Stimulated activated naive B cell treated with anti-CD40 and anti-IgM and Interleukin-4, amounts not matched to agents 10 μg/mL and 1 μg/mL and 100 μg/mL, for 72 hours (primary cell): ENCODE data around the gene GCLM.
A peak's percentile ranks its signal among the peaks of the same experiment; 100 is the strongest.

Source experiments
- ATAC-seq, 2 donors: fragments of 150-1000 bp; cut with Tn5 transposase; replicated peaks; 2 replicates each; pipeline ENCODE4 v1.10.0; 2021; ENCODE audit warnings: moderate library complexity in 1 of 2
- DNase-seq: peaks from one replicate; pipeline ENCODE4 v3.0.0; 2021
- H3K27ac Mint-ChIP-seq: one replicate; pipeline ENCODE4 v1.8.0; 2022; ENCODE audit warnings: mild to moderate bottlenecking, mixed read lengths
- H3K27me3 Mint-ChIP-seq, 2 donors: one replicate each; pipeline ENCODE4 v1.8.0; 2022; ENCODE audit warnings: mixed read lengths in 2 of 2
- H3K36me3 Mint-ChIP-seq, 2 donors: one replicate each; pipeline ENCODE4 v1.8.0; 2022; ENCODE audit warnings: mixed read lengths in 2 of 2, mild to moderate bottlenecking in 1 of 2
- H3K4me1 Mint-ChIP-seq, 2 donors: one replicate each; pipeline ENCODE4 v1.8.0; 2022; ENCODE audit warnings: mixed read lengths in 2 of 2, mild to moderate bottlenecking in 1 of 2
- H3K4me3 Mint-ChIP-seq, 2 donors: one replicate each; pipeline ENCODE4 v1.8.0; 2022; ENCODE audit warnings: mild to moderate bottlenecking in 2 of 2, mixed read lengths in 2 of 2, moderate library complexity in 1 of 2
- H3K9me3 Mint-ChIP-seq, 2 donors: one replicate each; pipeline ENCODE4 v1.8.0; 2022; ENCODE audit warnings: mixed read lengths in 2 of 2, mild to moderate bottlenecking in 1 of 2

Gene GCLM

GRCh38 chr1:93908394-93909145 lies 660 bp downstream of the GCLM start:
- ATAC-seq = peak; percentile 52 to 59
- peak; percentile 34 for DNase-seq
- Mint-ChIP-seq H3K9me3 (peaks cover 2 to 6% of the 10 kb centered on the region in 2 donors), H3K27me3 (peaks cover 0 to 3% of the 10 kb centered on the region in 2 donors), H3K36me3 (no peaks in the 10 kb centered on the region), H3K4me1 (peaks cover 20 to 27% of the 10 kb centered on the region in 2 donors), H3K4me3 (peak overlapping the region; percentile 82 to 86), H3K27ac (peak overlapping the region; percentile 87)

GRCh38 chr1:93907718-93908117 lies 1.5 kb downstream of the GCLM start:
- no peaks in the 10 kb centered on the region for H3K27me3 Mint-ChIP-seq
- no peaks in the 10 kb centered on the region for H3K36me3 Mint-ChIP-seq
- peaks cover 20 to 27% of the 10 kb centered on the region in 2 donors for H3K4me1 Mint-ChIP-seq
- no peak for ATAC-seq
- peak overlapping the region; percentile 51 to 65 for H3K4me3 Mint-ChIP-seq
- peaks cover 2 to 6% of the 10 kb centered on the region in 2 donors for H3K9me3 Mint-ChIP-seq
- DNase-seq = no peak
- H3K27ac Mint-ChIP-seq = no peak overlapping the region

- Mint-ChIP-seq H3K27ac (no peak overlapping the region), H3K27me3 (no peaks in the 10 kb centered on the region), H3K4me1 (peaks cover 20 to 27% of the 10 kb centered on the region in 2 donors), H3K9me3 (peaks cover 2 to 6% of the 10 kb centered on the region in 2 donors), H3K36me3 (peaks cover 0 to 3% of the 10 kb centered on the region in 2 donors), H3K4me3 (no peak overlapping the region)
- no peak for ATAC-seq
- no peak for DNase-seq
Observed at GRCh38 chr1:93906480-93906879, 2.8 kb downstream of the GCLM start.

GRCh38 chr1:93905734-93906133 lies 3.5 kb downstream of the GCLM start:
- peaks cover 2 to 9% of the 10 kb centered on the region in 2 donors for H3K36me3 Mint-ChIP-seq
- H3K4me1 Mint-ChIP-seq = peaks cover 20 to 27% of the 10 kb centered on the region in 2 donors
- DNase-seq (no peak), ATAC-seq (no peak)
- H3K27me3 Mint-ChIP-seq = no peaks in the 10 kb centered on the region
- H3K4me3 Mint-ChIP-seq = no peak overlapping the region
- no peak overlapping the region for H3K27ac Mint-ChIP-seq
- peaks cover 2 to 6% of the 10 kb centered on the region in 2 donors for H3K9me3 Mint-ChIP-seq

GRCh38 chr1:93905051-93905450 lies 4.2 kb downstream of the GCLM start:
- Mint-ChIP-seq H3K4me1 (peaks cover 19 to 26% of the 10 kb centered on the region in 2 donors), H3K27ac (no peak overlapping the region), H3K27me3 (no peaks in the 10 kb centered on the region), H3K36me3 (peaks cover 4 to 13% of the 10 kb centered on the region in 2 donors), H3K9me3 (peaks cover 1 to 3% of the 10 kb centered on the region in 2 donors), H3K4me3 (no peak overlapping the region)
- DNase-seq (no peak), ATAC-seq (no peak)

DNA sequence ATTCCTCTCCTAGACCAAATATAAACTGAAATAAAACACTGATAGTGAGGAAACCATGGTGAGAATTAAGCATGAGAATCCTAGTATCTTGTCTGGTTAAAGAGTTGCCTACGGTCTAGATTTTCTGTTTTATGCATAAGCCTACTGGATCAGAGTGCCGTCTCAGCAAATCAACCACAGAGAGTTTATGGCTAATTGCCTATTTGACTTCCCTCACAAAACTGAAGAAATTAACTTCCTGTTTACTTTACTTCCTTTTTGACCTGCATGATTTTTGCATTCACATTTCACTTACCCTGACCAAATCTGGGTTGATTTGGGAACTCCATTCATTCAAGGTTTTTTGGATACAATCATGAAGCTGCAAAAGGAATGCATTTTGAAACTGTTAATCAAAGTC lies 5.0 kb downstream of the GCLM start:
- Mint-ChIP-seq H3K4me1 (peaks cover 14 to 21% of the 10 kb centered on the region in 2 donors), H3K36me3 (peaks cover 6 to 15% of the 10 kb centered on the region in 2 donors), H3K27me3 (no peaks in the 10 kb centered on the region), H3K4me3 (peak overlapping the region in 1 of 2 donors; percentile 6), H3K27ac (no peak overlapping the region), H3K9me3 (no peaks in the 10 kb centered on the region)
- DNase-seq = no peak
- peak in 1 of 2 donors; percentile 28 for ATAC-seq

DNA sequence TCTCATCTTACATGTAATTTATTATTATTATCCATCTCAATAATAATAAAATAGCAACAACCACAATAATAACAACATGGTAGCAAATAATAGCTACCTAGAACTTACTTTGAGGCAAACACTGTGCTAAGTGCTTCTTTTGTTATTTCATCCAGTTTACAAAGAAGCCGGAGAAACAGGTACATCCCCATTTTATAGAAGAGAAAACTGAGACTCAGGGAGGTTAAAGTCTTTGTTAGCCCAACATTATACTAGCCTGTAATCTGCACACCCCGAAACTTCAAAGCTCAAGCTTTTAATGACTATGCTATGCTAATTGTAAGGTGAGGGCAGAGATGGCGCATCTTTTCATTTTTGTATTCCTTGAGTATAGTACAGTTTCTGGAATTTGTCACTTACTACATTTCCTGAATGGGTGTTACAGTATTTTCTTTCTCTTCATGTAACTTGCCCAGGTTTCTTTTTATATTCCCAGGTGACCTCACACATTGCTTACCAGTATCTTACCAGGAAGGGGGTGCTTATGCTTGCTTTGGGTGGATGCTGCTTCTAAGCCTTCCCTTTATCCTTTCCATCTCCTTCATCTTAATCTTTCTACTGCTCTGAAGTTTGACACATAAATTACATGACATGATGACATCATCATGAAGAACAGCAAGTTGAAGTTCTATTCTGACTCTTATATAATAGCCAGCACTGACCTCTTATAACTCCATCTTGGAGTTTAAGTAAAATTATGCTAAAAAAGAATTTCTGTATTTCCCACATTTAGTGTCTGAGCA lies 8.3 kb downstream of the GCLM start:
- Mint-ChIP-seq H3K36me3 (peaks cover 10 to 18% of the 10 kb centered on the region in 2 donors), H3K27ac (no peak overlapping the region), H3K27me3 (no peaks in the 10 kb centered on the region), H3K9me3 (no peaks in the 10 kb centered on the region), H3K4me3 (no peak overlapping the region), H3K4me1 (peaks cover 6 to 8% of the 10 kb centered on the region in 2 donors)
- no peak for ATAC-seq
- DNase-seq = no peak

DNA sequence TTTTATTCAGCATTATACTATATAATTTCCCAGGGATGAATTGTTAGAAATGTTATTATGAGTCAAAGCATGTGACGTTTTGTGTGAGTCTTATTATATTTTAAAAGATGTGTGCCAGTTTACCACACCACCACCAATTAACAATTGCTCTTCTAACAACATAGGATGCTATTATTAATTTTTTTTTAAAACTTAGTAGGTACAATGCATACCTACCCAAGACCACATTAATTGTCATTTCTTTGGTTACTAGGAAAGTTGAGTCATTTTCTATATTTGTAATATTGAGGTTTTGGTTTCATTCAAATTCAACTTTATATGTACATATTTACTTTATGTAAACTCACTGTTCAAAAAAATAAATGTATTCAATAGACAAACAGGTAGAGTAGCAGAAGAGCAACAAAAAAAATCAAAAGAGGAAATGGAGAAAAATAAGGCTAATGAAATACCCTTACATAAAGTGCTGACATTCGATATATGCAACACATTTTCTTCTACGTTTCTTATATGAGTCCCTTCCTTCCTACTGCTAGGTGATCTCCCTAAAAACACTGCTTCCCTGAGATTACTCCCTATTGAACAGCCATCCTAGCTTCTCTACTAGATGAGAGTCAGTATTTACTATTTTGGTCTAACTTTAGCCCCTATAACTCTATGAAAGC lies 9.6 kb downstream of the GCLM start:
- DNase-seq = no peak
- H3K27me3 Mint-ChIP-seq = no peaks in the 10 kb centered on the region
- H3K27ac Mint-ChIP-seq = no peak overlapping the region
- H3K9me3 Mint-ChIP-seq = no peaks in the 10 kb centered on the region
- no peak for ATAC-seq
- peaks cover 10 to 18% of the 10 kb centered on the region in 2 donors for H3K36me3 Mint-ChIP-seq
- no peak overlapping the region for H3K4me3 Mint-ChIP-seq
- H3K4me1 Mint-ChIP-seq = peaks cover 3 to 8% of the 10 kb centered on the region in 2 donors

- Mint-ChIP-seq H3K27me3 (no peaks in the 10 kb centered on the region), H3K4me1 (no peaks in the 10 kb centered on the region), H3K4me3 (no peak overlapping the region), H3K9me3 (no peaks in the 10 kb centered on the region), H3K27ac (no peak overlapping the region), H3K36me3 (peaks cover 13 to 16% of the 10 kb centered on the region in 2 donors)
- ATAC-seq (no peak), DNase-seq (no peak)
Observed at GRCh38 chr1:93888900-93889299, 20.3 kb downstream of the GCLM start.

DNA sequence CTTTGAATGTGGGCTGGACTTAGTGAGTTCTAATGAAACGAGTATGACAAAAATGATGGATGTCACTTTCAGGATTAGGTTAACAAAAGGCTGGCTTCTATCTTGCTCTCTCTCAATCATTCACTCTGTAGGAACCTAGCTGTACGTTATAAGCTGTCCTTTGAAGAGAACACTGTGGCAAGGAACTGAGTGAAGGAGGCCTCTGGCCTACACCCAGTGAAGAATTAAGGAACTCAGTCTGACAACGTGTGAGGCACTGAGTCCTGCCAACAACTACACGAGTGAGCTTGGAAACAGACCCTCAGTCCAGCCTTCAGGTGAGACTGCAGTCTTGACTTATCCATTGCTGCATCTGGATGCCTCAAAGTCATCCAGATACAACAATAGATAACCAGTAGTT lies 27.0 kb downstream of the GCLM start:
- Mint-ChIP-seq H3K27me3 (no peaks in the 10 kb centered on the region), H3K27ac (no peak overlapping the region), H3K4me1 (peaks cover 9 to 20% of the 10 kb centered on the region in 2 donors), H3K36me3 (peaks cover 10 to 13% of the 10 kb centered on the region in 2 donors), H3K4me3 (no peak overlapping the region), H3K9me3 (no peaks in the 10 kb centered on the region)
- DNase-seq = no peak
- no peak for ATAC-seq

- Mint-ChIP-seq H3K9me3 (peaks cover 0 to 2% of the 10 kb centered on the region in 2 donors), H3K36me3 (peaks cover 22 to 24% of the 10 kb centered on the region in 2 donors), H3K27me3 (no peaks in the 10 kb centered on the region), H3K4me1 (peaks cover 19 to 33% of the 10 kb centered on the region in 2 donors), H3K27ac (no peak overlapping the region), H3K4me3 (no peak overlapping the region)
- ATAC-seq (no peak), DNase-seq (no peak)
Observed at GRCh38 chr1:93880731-93881130, 28.5 kb downstream of the GCLM start.

GRCh38 chr1:93878889-93879586 lies 30.2 kb downstream of the GCLM start, which contains the start of gene DNTTIP2:
Gene DNTTIP2 (minus strand): TSS chr1:93879206. CDS start chr1:93879148, 58 bp downstream.
- H3K27me3 Mint-ChIP-seq = no peaks in the 10 kb centered on the region
- peaks cover 27 to 46% of the 10 kb centered on the region in 2 donors for H3K4me1 Mint-ChIP-seq
- DNase-seq (peak; percentile 92), ATAC-seq (peak; percentile 95 to 97)
- peaks cover 0 to 2% of the 10 kb centered on the region in 2 donors for H3K9me3 Mint-ChIP-seq
- peak within 1 kb of the TSS; percentile 88 to 90 for H3K4me3 Mint-ChIP-seq
- H3K27ac Mint-ChIP-seq = peak within 1 kb of the TSS; percentile 97
- H3K36me3 Mint-ChIP-seq = peaks cover 33 to 35% of the 10 kb centered on the region in 2 donors

- H3K36me3 Mint-ChIP-seq = peaks cover 36% of the 10 kb centered on the region in 2 donors
- H3K4me1 Mint-ChIP-seq = peaks cover 30 to 48% of the 10 kb centered on the region in 2 donors
- no peaks in the 10 kb centered on the region for H3K27me3 Mint-ChIP-seq
- H3K27ac Mint-ChIP-seq = peak overlapping the region; percentile 97
- H3K4me3 Mint-ChIP-seq = peak overlapping the region; percentile 88 to 90
- peaks cover 0 to 2% of the 10 kb centered on the region in 2 donors for H3K9me3 Mint-ChIP-seq
- peak; percentile 65 for DNase-seq
- ATAC-seq = peak; percentile 78 to 83
Observed at GRCh38 chr1:93878501-93878888, 30.7 kb downstream of the GCLM start.
